GM23248 (cell line): ENCODE results near the gene C5orf22.

Source experiments
- EZH2 ChIP-seq: fragments of 200-600 bp; sonication (generic); IDR thresholded peaks from 2 replicates; pipeline ENCODE4 v1.6.1; 2018; ENCODE audit warnings: antibody characterized with exemption, mild to moderate bottlenecking; ENCODE audit not compliant: insufficient read depth, poor library complexity, severe bottlenecking
- EZH2phosphoT487 ChIP-seq: fragments of 200-600 bp; sonication (generic); IDR thresholded peaks from 2 replicates; pipeline ENCODE4 v1.6.1; 2018; ENCODE audit warnings: antibody characterized with exemption, moderate library complexity, mild to moderate bottlenecking, low read depth; ENCODE audit not compliant: insufficient read depth

GRCh38 chr5:31596354-31596753 is 64.3 kb downstream of the C5orf22 start:
- TF ChIP-seq EZH2 (no peak), EZH2phosphoT487 (no peak)
